Stimulated activated CD4-positive, alpha-beta T cell treated with anti-CD3 and anti-CD28 coated beads, Interleukin-15, amount 100 ng/mL, for 24 hours (primary cell): Measurements from ENCODE around the gene DDIT4L.
"Not testable (repeated sequence)": the region's sequence is repeated elsewhere in the genome, so short reads cannot be mapped to it uniquely, and the experiment has no call there.

Experiments used
- DNase-seq: peaks from one replicate; pipeline ENCODE4 v3.0.0-alpha.2; 2020

Gene DDIT4L

DNA sequence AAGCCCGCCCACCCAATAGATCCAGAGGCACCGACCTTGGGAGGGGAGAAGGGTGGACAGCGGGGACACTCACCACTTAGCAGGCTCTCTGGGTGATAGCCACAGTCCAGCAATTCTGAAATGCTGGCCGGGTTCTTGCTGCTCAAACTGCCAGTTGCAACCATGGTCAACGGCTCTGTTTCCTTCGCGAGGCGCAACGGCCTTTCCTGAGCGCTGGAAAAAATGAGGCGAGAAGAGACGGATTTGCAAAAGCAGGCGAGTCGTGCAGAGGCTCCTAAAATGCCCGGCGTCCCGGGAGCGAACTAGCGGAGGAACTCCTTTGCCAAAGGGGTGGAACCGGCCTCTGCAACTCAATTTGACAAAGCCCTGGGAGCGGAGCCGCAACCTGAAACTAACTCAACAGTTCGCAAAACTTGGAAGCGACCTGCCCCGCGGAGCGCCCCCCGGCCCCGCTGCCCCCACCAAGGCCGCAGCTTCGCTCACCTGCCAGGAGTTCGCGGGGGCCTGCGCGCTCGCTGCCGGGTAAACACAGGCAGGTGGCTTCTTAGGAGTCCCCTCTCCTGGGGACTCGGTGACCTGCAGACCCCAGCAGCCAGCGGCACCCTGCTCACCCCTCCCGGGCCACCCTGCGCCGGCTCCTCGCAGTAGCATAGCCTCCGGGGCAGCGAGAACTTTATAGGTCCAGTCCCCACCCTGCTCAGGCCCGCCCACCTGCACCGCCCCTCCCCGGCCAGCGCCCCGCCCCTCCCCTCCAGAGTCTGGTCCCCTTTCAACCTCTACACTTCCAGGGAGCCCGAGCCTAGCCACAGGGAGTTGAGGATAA lies at the start of gene DDIT4L:
DDIT4L (minus strand) TSS at position 649 of the 823 bp plus-strand sequence; CDS start at position 164, 485 bp downstream.
- peak; percentile 28 for DNase-seq

- no peak for DNase-seq
Measured at GRCh38 chr4:100240008-100240407, 49.7 kb upstream of the DDIT4L start.

DNA sequence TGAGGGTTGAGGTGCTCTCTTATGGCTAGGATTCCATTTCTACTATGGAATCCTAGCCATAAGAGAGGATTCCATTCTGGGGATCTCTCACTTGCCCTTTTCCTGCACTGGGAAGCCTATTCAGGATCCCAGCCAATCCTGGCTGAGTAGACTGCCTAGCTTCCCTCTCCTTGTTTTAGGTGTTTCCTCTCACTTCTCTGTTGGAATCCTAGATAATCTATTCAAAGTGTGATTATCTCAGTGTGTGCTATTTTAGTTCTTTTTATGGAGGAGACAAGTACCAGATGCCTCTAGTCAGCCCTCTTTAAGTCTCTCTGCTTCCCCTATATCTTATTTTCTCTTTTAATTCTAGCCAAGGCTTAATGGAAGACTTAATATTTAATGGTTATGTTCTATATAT lies 34.5 kb upstream of the DDIT4L start:
- no peak for DNase-seq

DNA sequence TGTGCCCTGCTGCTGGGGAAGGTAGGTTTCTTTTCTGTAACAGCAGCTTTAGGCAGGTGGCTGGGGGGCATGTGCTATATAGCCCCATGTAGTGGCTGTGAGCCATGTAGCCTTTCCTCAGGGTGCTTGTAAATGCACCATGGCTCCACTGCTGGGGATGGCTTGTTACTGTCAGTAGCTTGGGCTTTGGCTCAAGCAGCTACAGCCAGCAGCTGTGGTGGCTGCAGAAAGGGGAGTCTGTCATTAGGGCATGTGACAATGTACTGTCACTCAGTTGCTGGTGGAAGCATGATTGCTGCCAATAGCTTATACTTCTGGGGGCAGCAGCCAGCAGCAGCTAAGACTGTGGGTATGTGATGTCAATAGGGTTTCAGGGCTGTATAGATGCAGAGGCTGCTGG lies 33.9 kb upstream of the DDIT4L start:
- DNase-seq = no peak

DNA sequence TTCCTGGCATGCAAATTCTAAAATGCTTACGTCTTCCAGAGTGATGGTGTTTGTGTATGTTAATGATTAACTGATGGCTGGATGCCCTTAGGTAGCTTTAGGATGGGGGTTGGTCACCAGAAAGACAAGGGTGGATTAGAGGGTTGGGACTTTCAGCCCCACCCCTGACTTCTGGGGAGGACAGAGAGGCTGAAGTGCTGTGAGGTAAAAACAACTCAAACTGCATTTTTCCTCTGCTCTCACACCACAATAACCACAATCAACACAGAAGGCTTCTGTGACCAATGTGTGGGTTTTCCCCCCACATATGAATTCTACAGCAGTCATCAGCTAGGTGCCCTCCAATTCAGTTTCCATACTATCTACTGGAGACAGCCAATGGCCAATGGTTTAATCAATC lies 18.7 kb upstream of the DDIT4L start:
- DNase-seq = no peak

DNA sequence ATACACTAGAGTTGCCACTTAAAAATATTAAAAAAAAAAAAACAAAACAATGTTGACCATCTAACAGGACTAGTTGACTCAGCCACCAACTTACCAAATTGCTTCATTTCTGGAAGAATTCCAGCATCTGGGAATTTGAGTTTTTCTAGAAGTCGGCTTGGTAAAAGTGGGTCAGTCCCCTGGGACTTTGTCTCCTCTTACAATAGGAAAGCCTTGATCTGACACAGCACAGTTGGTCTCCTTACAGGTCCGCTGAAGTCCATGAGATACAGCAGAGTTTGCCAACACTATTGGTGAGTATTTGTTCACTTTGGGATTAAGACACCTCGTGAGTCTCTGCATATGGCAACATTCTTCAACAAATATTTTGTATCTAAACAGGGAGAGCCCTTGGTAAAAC lies 18.2 kb upstream of the DDIT4L start:
- no peak for DNase-seq

DNA sequence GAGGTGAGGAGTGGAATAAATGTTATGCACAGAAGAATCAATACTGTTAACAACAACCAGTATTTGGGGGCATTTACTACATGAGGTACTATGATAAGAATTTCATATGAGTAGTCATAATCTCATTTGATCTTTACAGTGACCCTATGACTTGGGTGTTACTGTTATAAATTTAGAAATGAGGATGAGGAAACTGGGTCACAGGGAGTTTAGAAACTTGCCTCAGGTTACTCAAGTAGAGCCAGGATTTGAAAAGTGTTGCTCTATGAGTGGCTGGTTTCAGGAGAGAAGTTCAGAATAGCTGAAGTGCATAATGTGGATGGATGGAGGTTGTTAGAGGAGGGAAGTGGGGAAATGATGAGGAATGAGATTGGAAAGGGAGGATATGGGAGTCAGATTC lies 16.6 kb upstream of the DDIT4L start:
- DNase-seq = no peak

DNA sequence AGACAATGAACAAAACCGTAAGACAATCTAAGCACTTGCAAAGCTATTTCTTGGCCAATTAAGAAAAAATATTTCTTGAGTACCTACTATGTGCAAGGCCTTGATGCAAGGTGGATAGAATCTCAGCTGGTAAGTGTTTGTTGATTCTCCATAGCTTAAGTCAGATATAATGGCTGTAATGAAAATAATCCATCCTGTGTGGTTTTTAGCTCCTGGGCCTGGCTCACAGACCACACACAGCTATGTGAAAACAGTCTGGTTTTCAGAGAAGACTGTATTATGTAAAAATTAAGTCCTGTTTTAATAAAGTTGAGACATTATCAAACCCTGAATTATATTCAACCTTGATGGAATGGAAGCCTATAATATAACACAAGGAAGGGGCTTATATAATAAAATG lies 7.8 kb upstream of the DDIT4L start:
- no peak for DNase-seq

DNA sequence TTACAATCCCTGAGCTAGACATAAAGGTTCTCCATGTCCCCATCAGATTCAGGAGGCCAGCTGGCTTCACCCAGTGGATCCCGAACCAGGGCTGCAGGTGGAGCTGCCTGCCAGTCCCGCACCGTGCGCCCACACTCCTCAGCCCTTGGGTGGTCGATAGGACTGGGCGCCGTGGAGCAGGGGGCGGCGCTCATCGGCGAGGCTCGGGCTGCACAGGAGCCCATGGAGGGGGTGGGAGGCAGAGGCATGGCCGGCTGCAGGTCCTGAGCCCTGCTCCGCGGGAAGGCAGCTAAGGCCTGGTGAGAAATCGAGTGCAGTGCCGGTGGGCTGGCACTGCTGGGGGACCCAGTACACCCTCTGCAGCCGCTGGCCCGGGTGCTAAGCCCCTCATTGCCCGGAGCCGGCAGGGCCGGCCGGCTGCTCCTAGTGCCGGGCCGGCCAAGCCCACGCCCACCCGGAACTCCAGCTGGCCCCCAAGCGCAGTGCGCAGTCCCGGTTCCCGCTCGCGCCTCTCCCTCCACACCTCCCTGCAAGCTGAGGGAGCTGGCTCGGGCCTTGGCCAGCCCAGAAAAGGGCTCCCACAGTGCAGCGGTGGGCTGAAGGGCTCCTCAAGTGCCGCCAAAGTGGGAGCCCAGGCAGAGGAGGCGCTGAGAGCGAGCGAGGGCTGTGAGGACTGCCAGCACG lies 6.3 kb upstream of the DDIT4L start:
- not testable (repeated sequence) for DNase-seq

GRCh38 chr4:100190643-100191600 lies 654 bp upstream of the DDIT4L start:
- DNase-seq = peak; percentile 5

DNA sequence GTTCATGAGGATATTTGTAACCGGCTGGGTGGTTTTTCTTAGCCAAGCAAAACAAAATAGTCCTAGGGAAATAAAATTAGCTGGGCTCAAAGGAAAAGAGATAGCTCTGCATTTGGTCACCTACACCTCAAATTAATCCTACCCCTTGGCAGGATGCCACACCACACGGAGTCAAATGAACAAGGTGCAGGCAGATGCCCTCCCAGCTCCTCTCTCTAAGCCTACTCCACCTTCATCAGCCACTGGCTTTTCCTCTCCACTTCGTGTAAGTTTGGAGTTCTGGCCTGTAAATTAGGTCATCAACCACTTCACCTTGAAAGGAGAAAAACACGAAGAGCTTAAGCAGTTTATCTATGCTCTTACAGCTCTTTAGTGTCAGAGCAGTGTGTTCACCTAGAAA lies 1.4 kb downstream of the DDIT4L start:
- peak; percentile 7 for DNase-seq

- DNase-seq = no peak
Measured at GRCh38 chr4:100187781-100188180, 2.5 kb downstream of the DDIT4L start.

DNA sequence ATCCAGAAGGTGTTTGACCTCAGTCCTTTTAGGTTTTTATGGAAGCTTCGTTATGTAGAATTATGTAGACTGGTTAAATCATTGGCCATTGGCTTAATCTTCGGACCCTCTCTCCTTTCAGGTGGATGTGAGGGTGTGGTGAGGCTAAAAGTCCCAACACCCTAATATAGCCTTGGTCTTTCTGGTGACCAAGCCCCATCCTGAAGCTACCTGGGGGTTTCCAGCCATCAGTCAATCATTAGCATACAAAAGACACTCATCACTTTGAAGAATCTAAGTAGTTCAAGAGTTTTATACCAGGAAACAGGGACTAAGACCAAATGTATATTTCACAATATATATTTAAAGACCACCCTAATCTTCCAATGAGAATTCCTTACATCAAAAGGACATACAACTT lies 5.5 kb downstream of the DDIT4L start:
- no peak for DNase-seq

- DNase-seq = no peak
Measured at GRCh38 chr4:100177855-100178254, 12.4 kb downstream of the DDIT4L start.

GRCh38 chr4:100177126-100177525 lies 13.1 kb downstream of the DDIT4L start:
- DNase-seq = no peak

GRCh38 chr4:100175858-100176257 lies 14.4 kb downstream of the DDIT4L start:
- no peak for DNase-seq

- DNase-seq = no peak
Measured at GRCh38 chr4:100174985-100175383, 15.3 kb downstream of the DDIT4L start.

DNA sequence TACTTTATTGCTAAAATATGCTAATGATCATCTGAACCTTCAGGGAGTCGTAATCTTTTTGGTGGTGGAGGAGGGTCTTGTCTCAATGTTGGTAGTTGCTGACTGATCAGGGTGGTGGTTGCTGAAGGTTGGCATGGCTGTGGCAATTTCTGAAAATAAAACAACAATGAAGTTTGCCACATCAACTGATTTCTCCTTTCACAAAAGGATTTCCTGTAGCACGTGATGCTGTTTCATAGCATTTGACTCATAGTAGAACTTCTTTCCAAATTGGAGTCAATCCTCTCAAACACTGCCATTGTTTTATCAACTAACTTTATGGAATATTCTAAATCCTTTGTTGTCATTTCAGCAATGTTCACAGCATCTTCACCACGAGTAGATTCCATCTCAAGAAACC lies 19.3 kb downstream of the DDIT4L start:
- no peak for DNase-seq

- DNase-seq = no peak
Measured at GRCh38 chr4:100169491-100170485, 20.5 kb downstream of the DDIT4L start.

DNA sequence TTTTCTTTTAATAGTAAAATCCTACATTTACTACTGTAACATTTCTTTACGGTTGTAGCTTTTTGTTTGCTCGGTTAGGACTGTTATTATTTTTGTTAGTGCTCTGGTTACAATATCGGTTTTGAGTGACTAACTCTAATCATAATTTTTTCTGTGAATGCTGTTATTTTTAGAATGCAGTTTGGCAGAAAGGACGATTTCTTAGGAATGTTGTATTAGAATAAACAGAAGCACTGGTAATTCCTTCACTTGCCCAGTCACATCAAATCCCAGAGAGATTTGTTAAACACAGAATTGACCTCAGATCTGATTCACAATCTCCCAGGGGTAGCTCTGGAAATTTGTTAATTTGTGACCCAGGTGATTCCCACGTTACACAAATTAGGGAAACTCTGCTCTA lies 21.7 kb downstream of the DDIT4L start:
- no peak for DNase-seq

- DNase-seq = no peak
Measured at GRCh38 chr4:100166297-100167039, 23.8 kb downstream of the DDIT4L start.
